Dendritic cell treated with granulocyte-macrophage colony-stimulating factor and Interleukin-4, amounts not matched to agents 40 ng/mL and 50 ng/mL, for 4 days (primary cell): ENCODE measurements around the gene EIF2S3.
"Not testable (repeated sequence)": the region's sequence is repeated elsewhere in the genome, so short reads cannot be mapped to it uniquely, and the experiment has no call there.

Experiments used
- H3K27ac Mint-ChIP-seq: one replicate; pipeline ENCODE4 v1.8.0; 2022; ENCODE audit warnings: mild to moderate bottlenecking, mixed read lengths
- H3K27me3 Mint-ChIP-seq: one replicate; pipeline ENCODE4 v1.8.0; 2022; ENCODE audit warnings: mild to moderate bottlenecking, mixed read lengths
- H3K36me3 Mint-ChIP-seq: one replicate; pipeline ENCODE4 v1.8.0; 2022; ENCODE audit warnings: low read depth, mixed read lengths
- H3K4me1 Mint-ChIP-seq: one replicate; pipeline ENCODE4 v1.8.0; 2022; ENCODE audit warnings: low read depth, mixed read lengths
- H3K4me3 Mint-ChIP-seq: one replicate; pipeline ENCODE4 v1.8.0; 2022; ENCODE audit warnings: mild to moderate bottlenecking, moderate library complexity, mixed read lengths
- H3K9me3 Mint-ChIP-seq: one replicate; pipeline ENCODE4 v1.8.0; 2022; ENCODE audit warnings: mixed read lengths
- intact Hi-C: fragments of 100-400 bp; cut with micrococcal nuclease; formaldehyde crosslinking; loops from one replicate; pipeline ENCODE4 v1.15.0; 2022

EIF2S3 gene

GRCh38 chrX:24025741-24026403, 28.9 kb upstream of the EIF2S3 start:
- H3K4me3 Mint-ChIP-seq = peak overlapping the region; percentile 68
- H3K4me1 Mint-ChIP-seq = peaks cover 7% of the 10 kb centered on the region
- H3K9me3 Mint-ChIP-seq = no peaks in the 10 kb centered on the region
- H3K27ac Mint-ChIP-seq = peak overlapping the region; percentile 83
- peaks cover 5% of the 10 kb centered on the region for H3K27me3 Mint-ChIP-seq
- peaks cover 6% of the 10 kb centered on the region for H3K36me3 Mint-ChIP-seq
- intact Hi-C loops = loop anchor here (1.0 to 2.0 kb wide), 2 partner anchors 28 to 115 kb away; partner anchors contain the start of gene EIF2S3

GRCh38 chrX:24026432-24026831, 28.3 kb upstream of the EIF2S3 start:
- H3K36me3 Mint-ChIP-seq = peaks cover 6% of the 10 kb centered on the region
- H3K27me3 Mint-ChIP-seq = peaks cover 5% of the 10 kb centered on the region
- intact Hi-C loops = no loop called here
- peak overlapping the region; percentile 68 for H3K4me3 Mint-ChIP-seq
- no peaks in the 10 kb centered on the region for H3K9me3 Mint-ChIP-seq
- peak overlapping the region; percentile 83 for H3K27ac Mint-ChIP-seq
- H3K4me1 Mint-ChIP-seq = peaks cover under 1% of the 10 kb centered on the region

DNA sequence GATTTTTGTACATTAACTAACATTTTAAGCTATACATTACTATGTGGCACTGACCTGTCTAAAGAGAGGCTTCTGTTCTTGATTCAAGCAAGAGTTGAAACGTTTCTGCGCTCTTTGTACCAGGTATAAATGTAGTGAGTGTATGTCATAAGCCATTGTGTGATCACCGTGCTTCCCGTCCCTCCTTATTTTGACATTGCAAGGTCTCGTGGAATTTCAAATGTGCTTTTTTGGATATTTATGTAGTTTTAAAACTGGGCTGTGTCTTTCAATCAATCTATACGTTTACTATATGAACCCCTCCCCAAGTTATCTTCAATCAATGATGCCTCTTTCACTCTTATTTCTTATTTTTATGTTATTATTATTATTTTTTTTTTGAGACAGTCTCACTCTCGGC, 27.7 kb upstream of the EIF2S3 start, which contains the start of gene KLHL15:
TSS of gene KLHL15 (minus strand) at position 101 of the 400 bp plus-strand sequence. CDS start 20,493 bp downstream, outside the sequence.
- Mint-ChIP-seq H3K4me3 (peak within 1 kb of the TSS; percentile 68), H3K36me3 (peaks cover under 1% of the 10 kb centered on the region), H3K4me1 (no peaks in the 10 kb centered on the region), H3K27me3 (peaks cover 5% of the 10 kb centered on the region), H3K9me3 (no peaks in the 10 kb centered on the region), H3K27ac (peak within 1 kb of the TSS; percentile 83)
- intact Hi-C loops = no loop called here

GRCh38 chrX:24027985-24028384, 26.8 kb upstream of the EIF2S3 start:
- peaks cover 5% of the 10 kb centered on the region for H3K27me3 Mint-ChIP-seq
- H3K4me1 Mint-ChIP-seq = no peaks in the 10 kb centered on the region
- no peak overlapping the region for H3K27ac Mint-ChIP-seq
- no peaks in the 10 kb centered on the region for H3K9me3 Mint-ChIP-seq
- H3K36me3 Mint-ChIP-seq = no peaks in the 10 kb centered on the region
- H3K4me3 Mint-ChIP-seq = no peak overlapping the region
- intact Hi-C loops = no loop called here

DNA sequence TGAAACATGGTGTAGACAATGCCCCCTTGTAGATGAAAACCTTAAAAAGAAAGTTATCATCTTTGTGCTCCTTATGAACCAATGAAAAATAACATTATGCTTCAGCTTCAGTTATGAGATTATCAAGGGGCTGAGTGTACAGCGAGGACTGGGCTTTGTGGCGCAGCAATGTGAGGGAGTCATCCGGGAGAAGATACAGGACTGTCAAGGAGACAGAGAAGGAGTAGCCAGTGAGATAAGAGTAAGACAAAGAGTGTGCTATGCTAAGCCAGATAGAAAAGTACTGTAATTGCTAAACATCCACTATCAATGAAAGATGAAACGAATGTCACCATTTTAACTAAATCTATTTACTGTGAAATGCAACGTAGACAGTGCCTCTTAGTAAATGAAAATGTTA, 24.2 kb upstream of the EIF2S3 start:
- no peaks in the 10 kb centered on the region for H3K9me3 Mint-ChIP-seq
- no peak overlapping the region for H3K4me3 Mint-ChIP-seq
- H3K4me1 Mint-ChIP-seq = no peaks in the 10 kb centered on the region
- H3K27me3 Mint-ChIP-seq = peaks cover 5% of the 10 kb centered on the region
- H3K36me3 Mint-ChIP-seq = no peaks in the 10 kb centered on the region
- no peak overlapping the region for H3K27ac Mint-ChIP-seq
- intact Hi-C loops = no loop called here

GRCh38 chrX:24034485-24034884, 20.3 kb upstream of the EIF2S3 start:
- no peaks in the 10 kb centered on the region for H3K4me1 Mint-ChIP-seq
- no peak overlapping the region for H3K27ac Mint-ChIP-seq
- H3K27me3 Mint-ChIP-seq = peaks cover 5% of the 10 kb centered on the region
- H3K9me3 Mint-ChIP-seq = no peaks in the 10 kb centered on the region
- no peak overlapping the region for H3K4me3 Mint-ChIP-seq
- no peaks in the 10 kb centered on the region for H3K36me3 Mint-ChIP-seq
- intact Hi-C loops = no loop called here

GRCh38 chrX:24037729-24038128, 17.0 kb upstream of the EIF2S3 start:
- Mint-ChIP-seq H3K27me3 (no peaks in the 10 kb centered on the region), H3K36me3 (no peaks in the 10 kb centered on the region), H3K4me1 (no peaks in the 10 kb centered on the region), H3K9me3 (no peaks in the 10 kb centered on the region), H3K27ac (no peak overlapping the region), H3K4me3 (no peak overlapping the region)
- intact Hi-C loops = no loop called here

DNA sequence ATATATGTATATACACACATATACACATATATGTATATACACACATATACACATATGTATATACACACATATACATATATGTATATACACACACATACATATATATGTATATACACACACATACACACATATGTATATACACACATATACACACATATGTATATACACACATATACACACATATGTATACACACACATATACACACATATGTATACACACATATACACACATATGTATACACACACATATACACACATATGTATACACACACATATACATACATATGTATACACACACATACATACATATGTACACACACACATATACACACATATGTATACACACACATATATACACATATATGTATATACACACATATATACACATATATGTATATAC, 8.7 kb upstream of the EIF2S3 start:
- H3K36me3 Mint-ChIP-seq, H3K4me3 Mint-ChIP-seq, H3K27ac Mint-ChIP-seq, H3K9me3 Mint-ChIP-seq, H3K4me1 Mint-ChIP-seq, intact Hi-C loops, H3K27me3 Mint-ChIP-seq: not testable (repeated sequence)

DNA sequence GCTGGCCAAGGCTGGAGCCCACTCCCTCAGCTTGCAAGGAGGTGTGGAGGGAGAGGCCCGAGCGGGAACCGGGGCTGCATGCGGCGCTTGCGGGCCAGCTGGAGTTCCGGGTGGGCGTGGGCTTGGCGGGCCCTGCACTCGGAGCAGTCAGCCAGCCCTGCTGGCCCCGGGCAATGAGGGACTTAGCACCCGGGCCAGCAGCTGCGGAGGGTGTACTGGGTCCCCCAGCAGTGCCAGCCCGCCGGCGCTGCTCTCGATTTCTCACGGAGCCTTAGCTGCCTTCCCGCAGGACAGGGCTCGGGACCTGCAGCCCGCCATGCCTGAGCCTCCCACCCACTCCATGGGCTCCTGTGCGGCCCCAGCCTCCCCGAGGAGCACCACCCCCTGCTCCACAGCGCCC, 5.1 kb upstream of the EIF2S3 start:
- H3K9me3 Mint-ChIP-seq, intact Hi-C loops, H3K27me3 Mint-ChIP-seq, H3K27ac Mint-ChIP-seq, H3K4me3 Mint-ChIP-seq, H3K36me3 Mint-ChIP-seq, H3K4me1 Mint-ChIP-seq: not testable (repeated sequence)

DNA sequence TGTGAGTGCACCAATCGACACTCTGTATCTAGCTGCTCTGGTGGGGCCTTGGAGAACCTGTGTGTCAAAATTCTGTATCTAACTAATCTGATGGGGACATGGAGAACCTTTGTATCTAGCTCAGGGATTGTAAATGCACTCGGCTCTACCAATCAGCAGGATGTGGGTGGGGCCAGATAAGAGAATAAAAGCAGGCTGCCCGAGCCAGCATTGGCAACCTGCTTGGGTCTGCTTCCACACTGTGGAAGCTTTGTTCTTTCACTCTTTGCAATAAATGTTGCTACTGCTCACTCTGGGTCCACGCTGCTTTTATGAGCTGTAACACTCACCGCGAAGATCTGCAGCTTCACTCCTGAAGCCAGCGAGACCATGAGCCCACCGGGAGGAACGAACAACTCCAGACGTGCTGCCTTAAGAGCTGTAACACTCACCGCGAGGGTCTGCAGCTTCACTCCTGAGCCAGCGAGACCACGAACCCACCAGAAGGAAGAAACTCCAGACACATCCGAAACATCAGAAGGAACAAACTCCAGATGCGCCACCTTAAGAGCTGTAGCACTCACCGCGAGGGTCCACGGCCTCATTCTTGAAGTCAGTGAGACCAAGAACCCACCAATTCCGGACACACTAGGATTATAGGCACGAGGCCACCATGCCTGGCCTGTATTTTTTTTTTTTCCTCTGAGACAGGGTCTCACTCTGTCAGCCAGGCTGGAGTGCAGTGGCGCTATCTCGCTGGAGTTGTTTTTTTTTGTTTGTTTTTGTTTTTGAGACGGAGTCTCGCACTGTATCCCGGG, 4.0 kb upstream of the EIF2S3 start:
- H3K4me1 Mint-ChIP-seq, H3K9me3 Mint-ChIP-seq, H3K27ac Mint-ChIP-seq, H3K4me3 Mint-ChIP-seq, intact Hi-C loops, H3K36me3 Mint-ChIP-seq, H3K27me3 Mint-ChIP-seq: not testable (repeated sequence)

- peak overlapping the region; percentile 87 for H3K4me3 Mint-ChIP-seq
- no peaks in the 10 kb centered on the region for H3K9me3 Mint-ChIP-seq
- H3K36me3 Mint-ChIP-seq = peaks cover 30% of the 10 kb centered on the region
- no peaks in the 10 kb centered on the region for H3K4me1 Mint-ChIP-seq
- H3K27ac Mint-ChIP-seq = peak overlapping the region; percentile 99
- no peaks in the 10 kb centered on the region for H3K27me3 Mint-ChIP-seq
- intact Hi-C loops = loop anchor here (2.0 kb wide), 1 partner anchor 312 kb away; the partner anchor contains the start of gene ACOT9
Observed at GRCh38 chrX:24055043-24055356, 244 bp downstream of the EIF2S3 start.

DNA sequence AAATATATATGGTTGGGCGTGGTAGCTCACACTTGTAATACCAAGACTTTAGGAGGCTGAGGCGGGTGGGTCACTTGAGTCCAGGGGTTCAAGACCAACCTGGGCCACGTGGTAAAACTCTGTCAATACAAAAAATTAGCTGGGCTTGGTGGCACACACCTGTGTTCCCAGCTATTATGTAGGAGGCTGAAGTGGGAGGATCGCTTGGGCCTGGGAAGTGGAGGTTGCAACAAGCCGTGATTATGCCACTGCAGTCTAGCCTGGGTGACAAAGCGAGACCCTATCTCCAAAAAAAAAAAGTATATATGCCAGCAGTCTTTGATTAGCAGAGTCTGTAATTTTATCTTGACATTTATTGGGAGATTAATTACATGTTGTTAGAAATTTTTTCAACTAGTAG, 8.7 kb downstream of the EIF2S3 start:
- H3K27me3 Mint-ChIP-seq = no peaks in the 10 kb centered on the region
- H3K9me3 Mint-ChIP-seq = no peaks in the 10 kb centered on the region
- intact Hi-C loops = no loop called here
- no peak overlapping the region for H3K27ac Mint-ChIP-seq
- no peak overlapping the region for H3K4me3 Mint-ChIP-seq
- peaks cover 89% of the 10 kb centered on the region for H3K36me3 Mint-ChIP-seq
- H3K4me1 Mint-ChIP-seq = no peaks in the 10 kb centered on the region

- Mint-ChIP-seq H3K4me1 (no peaks in the 10 kb centered on the region), H3K27ac (no peak overlapping the region), H3K36me3 (peaks cover 85% of the 10 kb centered on the region), H3K9me3 (no peaks in the 10 kb centered on the region), H3K27me3 (no peaks in the 10 kb centered on the region), H3K4me3 (no peak overlapping the region)
- intact Hi-C loops = no loop called here
Observed at GRCh38 chrX:24069877-24070276, 15.1 kb downstream of the EIF2S3 start.

DNA sequence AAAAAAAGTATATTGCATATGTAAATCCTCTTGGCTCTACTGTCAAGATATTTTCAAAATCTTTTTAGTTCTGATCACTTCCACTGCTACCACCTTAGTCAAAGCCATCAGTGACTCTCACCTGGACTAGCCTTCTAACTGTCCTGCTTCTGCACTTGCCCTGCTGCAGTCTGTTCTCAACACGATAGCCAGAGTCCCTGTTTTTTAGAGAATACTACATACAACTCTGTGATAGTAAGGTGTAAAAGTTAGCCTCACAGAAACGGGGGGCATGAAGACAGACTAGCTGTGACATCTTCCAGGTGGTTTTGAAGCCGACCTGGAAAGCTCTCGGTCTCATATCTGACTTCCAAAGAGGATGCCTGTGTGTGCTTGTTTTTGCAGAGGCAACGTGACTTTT, 24.7 kb downstream of the EIF2S3 start:
- Mint-ChIP-seq H3K27me3 (no peaks in the 10 kb centered on the region), H3K27ac (no peak overlapping the region), H3K4me1 (no peaks in the 10 kb centered on the region), H3K9me3 (no peaks in the 10 kb centered on the region), H3K36me3 (peaks cover 42% of the 10 kb centered on the region), H3K4me3 (no peak overlapping the region)
- intact Hi-C loops = no loop called here
